BJ (cell line): ENCODE data around the gene MRPL3. TPM values are rescaled to one million over a fixed set of nuclear protein-coding genes. Genes with fewer than 3 reads are reported as not detected.

ENCODE experiments used
- CTCF ChIA-PET: fragments of 350-600 bp; formaldehyde crosslinking; extraction: SDS; loops from one replicate; lab custom pipeline; 2021; ENCODE audit warnings: antibody characterized with exemption, inconsistent platforms; lab: Yijun Ruan, JAX
- POLR2A ChIA-PET: fragments of 300-600 bp; sonication (Branson Sonifier 250); formaldehyde crosslinking; extraction: SDS; loops from one replicate; lab custom pipeline; 2021; ENCODE audit warnings: antibody characterized with exemption; lab: Charles Lee
- DNase-seq: peaks from one replicate; pipeline ENCODE4 v3.0.0-alpha.2; 2011; ENCODE audit warnings: low read depth
- H3K27me3 ChIP-seq: 2 replicates; pipeline ENCODE4 v1.6.0; 2011; ENCODE audit warnings: low read length; ENCODE audit not compliant: control insufficient read depth, insufficient read depth
- H3K36me3 ChIP-seq: 2 replicates; pipeline ENCODE4 v1.5.1; 2011; ENCODE audit warnings: low read length; ENCODE audit not compliant: control insufficient read depth, insufficient read depth
- H3K4me3 ChIP-seq: 2 replicates; pipeline ENCODE4 v1.5.1; 2011; ENCODE audit warnings: low read depth, mild to moderate bottlenecking, control low read depth, low read length
- polyA plus RNA-seq: library from polyadenylated mRNA; depleted of rRNA; stranded (reverse); fragments of >200 nt; gene quantifications from 2 replicates; pipeline ENCODE4 v1.2.3, GENCODE V29; 2011
- TF ChIP-seq, protein P1 (sequence below): IDR thresholded peaks from 2 replicates; pipeline ENCODE4 v1.5.1; 2011; ENCODE audit warnings: low read depth, mild to moderate bottlenecking, control low read depth, inconsistent platforms, low read length, moderate library complexity; ENCODE audit not compliant: insufficient read depth

The MRPL3 gene
- polyA plus RNA-seq, 1 experiment, result 71.5 TPM

DNA sequence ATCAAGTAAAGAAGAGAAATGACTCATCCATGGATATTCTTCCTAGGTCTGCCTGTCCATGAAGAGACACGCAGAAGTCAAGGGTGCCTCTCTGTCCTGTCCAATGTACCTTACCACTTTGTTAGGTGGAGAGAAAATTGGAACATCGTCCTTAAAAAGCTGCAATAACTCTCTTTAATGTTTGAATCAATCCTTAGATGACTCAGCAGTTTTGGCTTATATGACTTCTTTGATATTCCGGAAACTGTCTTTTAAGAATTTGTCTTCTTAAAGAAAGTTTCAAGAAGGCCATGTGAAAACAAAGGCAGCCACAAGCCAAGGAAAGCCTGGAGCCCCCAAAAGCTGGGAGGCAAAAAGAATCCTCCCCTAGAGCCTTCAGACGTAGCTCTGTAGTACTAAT is 49.2 kb downstream of the MRPL3 start:
- no peaks in the 10 kb centered on the region for H3K27me3 ChIP-seq
- DNase-seq, result no peak
- POLR2A ChIA-PET, result no interaction called here
- CTCF ChIA-PET, result no interaction called here
- H3K36me3 ChIP-seq, result no peaks in the 10 kb centered on the region
- TF ChIP-seq, protein P1, sequence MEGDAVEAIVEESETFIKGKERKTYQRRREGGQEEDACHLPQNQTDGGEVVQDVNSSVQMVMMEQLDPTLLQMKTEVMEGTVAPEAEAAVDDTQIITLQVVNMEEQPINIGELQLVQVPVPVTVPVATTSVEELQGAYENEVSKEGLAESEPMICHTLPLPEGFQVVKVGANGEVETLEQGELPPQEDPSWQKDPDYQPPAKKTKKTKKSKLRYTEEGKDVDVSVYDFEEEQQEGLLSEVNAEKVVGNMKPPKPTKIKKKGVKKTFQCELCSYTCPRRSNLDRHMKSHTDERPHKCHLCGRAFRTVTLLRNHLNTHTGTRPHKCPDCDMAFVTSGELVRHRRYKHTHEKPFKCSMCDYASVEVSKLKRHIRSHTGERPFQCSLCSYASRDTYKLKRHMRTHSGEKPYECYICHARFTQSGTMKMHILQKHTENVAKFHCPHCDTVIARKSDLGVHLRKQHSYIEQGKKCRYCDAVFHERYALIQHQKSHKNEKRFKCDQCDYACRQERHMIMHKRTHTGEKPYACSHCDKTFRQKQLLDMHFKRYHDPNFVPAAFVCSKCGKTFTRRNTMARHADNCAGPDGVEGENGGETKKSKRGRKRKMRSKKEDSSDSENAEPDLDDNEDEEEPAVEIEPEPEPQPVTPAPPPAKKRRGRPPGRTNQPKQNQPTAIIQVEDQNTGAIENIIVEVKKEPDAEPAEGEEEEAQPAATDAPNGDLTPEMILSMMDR, result no peak
- no peak overlapping the region for H3K4me3 ChIP-seq

DNA sequence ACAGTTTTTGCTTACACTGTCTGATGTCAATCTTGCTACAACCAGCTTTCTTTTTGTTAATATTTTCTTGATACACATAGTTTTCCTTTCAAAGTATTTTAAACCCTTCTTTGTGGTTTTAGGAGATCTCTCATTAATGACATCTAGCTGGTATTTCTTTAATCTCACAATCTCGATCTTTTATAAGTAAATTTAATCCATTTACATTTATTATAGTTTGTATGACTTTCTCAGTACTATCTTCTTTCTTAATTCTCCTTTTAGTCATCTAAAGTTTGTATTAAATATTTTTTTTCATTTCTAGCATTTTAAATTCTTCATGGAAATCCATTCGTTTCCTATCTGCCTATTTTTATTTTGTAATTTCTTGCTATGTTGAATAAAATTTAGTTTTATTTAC is 55.4 kb downstream of the MRPL3 start:
- ChIA-PET CTCF (no interaction called here), POLR2A (no interaction called here)
- no peak overlapping the region for H3K4me3 ChIP-seq

DNA sequence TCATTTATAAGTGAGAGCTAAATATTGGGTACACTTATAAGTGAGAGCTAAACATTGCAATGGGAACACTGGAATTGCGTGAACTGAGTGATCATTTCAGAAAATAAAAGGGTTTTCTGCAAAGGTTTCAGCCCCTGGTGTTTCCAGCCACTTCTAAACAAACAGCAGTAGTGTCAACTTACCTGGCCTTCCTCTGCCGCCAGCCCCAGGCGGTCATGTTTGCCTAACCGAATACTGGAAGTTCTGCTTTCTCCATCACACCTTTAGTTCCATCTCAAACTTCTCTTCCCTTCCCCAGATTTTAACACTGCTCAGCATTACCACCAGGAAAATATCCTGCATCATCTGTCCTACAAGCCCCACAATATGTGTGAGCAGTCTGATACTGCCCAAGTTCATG is 58.6 kb downstream of the MRPL3 start:
- POLR2A ChIA-PET, result no interaction called here
- Histone ChIP-seq H3K4me3 (no peak overlapping the region), H3K27me3 (no peaks in the 10 kb centered on the region), H3K36me3 (no peaks in the 10 kb centered on the region)
- DNase-seq, result no peak
- CTCF ChIA-PET, result no interaction called here
- TF ChIP-seq, protein P1, result no peak

More for the DNA sequence above, 55.4 kb downstream of the MRPL3 start:
- no peaks in the 10 kb centered on the region for H3K27me3 ChIP-seq
- no peaks in the 10 kb centered on the region for H3K36me3 ChIP-seq
- no peak for DNase-seq
- TF ChIP-seq, protein P1, result no peak

DNA sequence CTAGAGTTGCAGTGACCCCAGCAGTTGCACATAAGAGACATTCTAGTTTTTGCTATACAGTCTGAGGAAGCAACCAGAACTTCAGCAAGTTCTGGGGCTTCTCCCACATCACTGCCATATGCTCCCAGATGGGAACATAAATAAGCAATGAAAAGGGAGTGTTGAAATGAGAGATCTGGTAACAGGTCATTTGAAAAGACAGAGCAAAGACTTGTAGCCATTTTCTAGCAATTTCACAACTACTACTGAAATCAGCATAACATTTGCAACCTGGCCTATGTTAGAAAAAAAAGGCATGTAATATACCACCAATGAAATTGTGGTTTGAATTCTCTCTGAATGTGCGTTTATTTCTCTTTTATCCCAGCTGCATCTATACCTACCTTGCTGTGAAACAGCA is 63.7 kb downstream of the MRPL3 start:
- H3K4me3 ChIP-seq, result no peak overlapping the region
- CTCF ChIA-PET, result no interaction called here

DNA sequence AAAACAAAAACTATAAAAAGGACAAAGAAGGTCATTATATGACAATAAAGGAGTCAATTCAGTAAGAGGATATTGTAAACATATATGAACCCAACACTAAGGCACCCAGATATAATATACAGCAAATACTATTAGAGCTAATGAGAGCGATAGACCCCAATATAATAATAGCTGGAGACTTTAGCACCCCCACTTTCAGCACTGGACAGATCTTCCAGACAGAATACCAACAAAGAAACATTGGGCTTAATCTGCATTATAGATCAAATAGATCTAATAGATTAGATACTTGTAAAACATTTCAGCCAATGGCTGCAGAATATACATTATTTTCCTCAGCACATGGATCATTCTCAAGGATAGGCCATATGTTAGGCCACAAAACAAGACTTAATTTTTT is 67.8 kb downstream of the MRPL3 start:
- Histone ChIP-seq H3K4me3 (no peak overlapping the region), H3K36me3 (no peaks in the 10 kb centered on the region), H3K27me3 (no peaks in the 10 kb centered on the region)
- TF ChIP-seq, protein P1, result no peak
- ChIA-PET CTCF (no interaction called here), POLR2A (no interaction called here)
- no peak for DNase-seq

More for the DNA sequence above, 63.7 kb downstream of the MRPL3 start:
- Histone ChIP-seq H3K27me3 (no peaks in the 10 kb centered on the region), H3K36me3 (no peaks in the 10 kb centered on the region)
- no peak for DNase-seq
- TF ChIP-seq, protein P1, result no peak
- POLR2A ChIA-PET, result no interaction called here
